ENCODE results near the gene C3. TPM values are rescaled to one million over a fixed set of nuclear protein-coding genes. Genes with fewer than 3 reads are reported as not detected.

C3 gene
- total and polyA plus RNA-seq, 2 of the 13 experiments (the other 11 are each of a cell fraction or from before 2014, with no cell fraction given): 1,455 to 6,272 TPM

DNA sequence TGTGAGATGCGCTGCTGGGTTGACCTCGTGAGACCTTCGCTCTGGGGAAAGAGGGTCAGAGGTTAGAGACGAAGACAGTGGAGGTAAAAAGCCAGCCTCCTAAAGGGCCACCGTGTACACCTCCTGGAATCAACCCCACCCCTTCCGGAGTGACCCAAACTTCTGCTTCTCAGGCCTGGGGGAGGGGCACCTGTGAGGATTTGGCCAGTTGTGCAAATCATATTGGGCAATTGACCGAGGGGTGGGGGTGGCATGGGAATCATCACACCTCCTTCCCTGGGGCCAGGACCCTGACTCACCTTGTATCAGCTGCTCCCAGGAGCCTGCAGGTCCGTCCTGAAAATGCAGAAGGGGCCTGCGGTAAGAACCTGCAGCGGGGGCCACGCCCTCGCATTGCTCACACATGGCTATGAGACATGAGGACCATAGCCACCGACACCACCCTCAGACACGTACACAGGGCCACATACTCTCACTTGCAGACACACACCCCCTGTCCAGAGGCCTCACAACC lies 53.3 kb downstream of the C3 start:
- TF ChIP-seq CEBPB (IDR thresholded peaks at IDR 0.05; ENCODE audit: borderline replicate concordance, low read depth, low read length) (peak; percentile 23; the same call in 1 of the 2 replicates), AGO2 (optimal IDR thresholded peaks at IDR 0.05; ENCODE audit: low read depth, low read length) (peak; percentile 47), ZNF83 (CRISPR knock-in tag; IDR thresholded peaks at IDR 0.05; ENCODE audit: borderline replicate concordance) (no peak), AGO1 (IDR thresholded peaks at IDR 0.05; ENCODE audit: low read depth, low read length, poor library complexity, severe bottlenecking) (peak; percentile 83), XBP1 (CRISPR knock-in tag; IDR thresholded peaks at IDR 0.05) (no peak)
- no TSS peak for BruUV-seq (replicated peaks)
- CTCF ChIA-PET (ENCODE audit: low intra/inter-chr PET ratio, low total read pairs): no interaction called here
- ATAC-seq (peak; percentile 2; the same call in 1 of the 3 replicates), DNase-seq (ENCODE audit: low spot score) (no peak), FAIRE-seq (no peak)
- Histone ChIP-seq H3K9ac (ENCODE audit: insufficient read depth, low read depth, low read length) (no peak overlapping the region), H3K4me2 (ENCODE audit: low read depth, low read length) (no peak overlapping the region), H3K36me3 (replicated peaks in 1 of 2; ENCODE audit: control insufficient read depth in 1 of 2, insufficient read depth in 2 of 2, low read length in 2 of 2) (no peaks in the 10 kb centered on the region), H3K27ac (ENCODE audit: extremely low read length, insufficient read depth, low read length) (no peak overlapping the region), H3K4me1 (ENCODE audit: insufficient read depth, low read length) (no peaks in the 10 kb centered on the region), H3K4me3 (replicated peaks in 1 of 3; ENCODE audit: insufficient read depth in 1 of 3, low read depth in 2 of 3, low read length in 3 of 3) (no peak overlapping the region), H4K20me1 (ENCODE audit: insufficient read depth, low read length) (peaks cover 2% of the 10 kb centered on the region; the same call in 1 of the 2 replicates), H3K9me3 (ENCODE audit: low read length) (no peaks in the 10 kb centered on the region), H3K79me2 (ENCODE audit: insufficient read depth, low read length) (no peaks in the 10 kb centered on the region), H2AFZ (ENCODE audit: low read length) (no peak overlapping the region), H3K27me3 (ENCODE audit: control insufficient read depth in 1 of 2, insufficient read depth in 2 of 2, low read length in 2 of 2) (no peaks in the 10 kb centered on the region; a peak in 2 of 5 replicates)
- POLR2A ChIA-PET: no interaction called here
- in situ Hi-C loops (cut with HindIII; ENCODE audit: extremely low pct_ligation_motif_present, low pct_unique_long_range_greater_than_20kb): no loop called here
- 57% methylated on average over 13 of the region's 14 CpGs for WGBS (ENCODE audit: low lambda C conversion rate)
- intact Hi-C loops (cut with micrococcal nuclease; ENCODE audit: unreplicated experiment): no loop called here

DNA sequence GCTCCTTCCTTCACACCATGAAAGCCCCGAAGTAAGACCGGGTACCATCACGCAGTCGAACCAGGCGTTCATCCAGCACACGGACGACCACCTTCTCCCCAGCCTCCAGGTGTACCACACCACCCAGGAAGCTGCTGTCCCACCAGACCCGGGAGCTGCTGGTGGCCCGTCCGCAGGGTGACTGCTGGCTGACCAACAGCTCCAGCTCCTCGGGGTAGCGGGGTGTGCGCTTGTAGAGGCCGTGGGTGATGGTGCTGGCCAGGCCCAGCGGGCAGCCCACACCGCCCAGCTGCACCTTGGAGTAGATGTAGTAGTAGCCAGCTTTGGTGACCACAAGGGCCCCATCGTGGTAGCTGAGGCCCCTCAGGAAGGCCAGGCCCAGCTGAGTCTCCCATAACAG lies 55.5 kb downstream of the C3 start:
- in situ Hi-C loops (cut with HindIII; ENCODE audit: extremely low pct_ligation_motif_present, low pct_unique_long_range_greater_than_20kb) (no loop called here), intact Hi-C loops (cut with micrococcal nuclease; ENCODE audit: unreplicated experiment) (no loop called here)
- FAIRE-seq (no peak), ATAC-seq (peak; percentile 2; the same call in 2 of the 3 replicates), DNase-seq (ENCODE audit: low spot score) (no peak)
- Histone ChIP-seq H4K20me1 (ENCODE audit: insufficient read depth, low read length) (no peaks in the 10 kb centered on the region), H3K4me3 (replicated peaks in 1 of 3; ENCODE audit: insufficient read depth in 1 of 3, low read depth in 2 of 3, low read length in 3 of 3) (no peak overlapping the region), H3K4me2 (ENCODE audit: low read depth, low read length) (no peak overlapping the region), H2AFZ (ENCODE audit: low read length) (no peak overlapping the region), H3K9me3 (ENCODE audit: low read length) (no peaks in the 10 kb centered on the region), H3K27me3 (ENCODE audit: control insufficient read depth in 1 of 2, insufficient read depth in 2 of 2, low read length in 2 of 2) (peaks cover 0 to 13% of the 10 kb centered on the region in 2 experiments; a peak in 4 of 5 replicates), H3K27ac (ENCODE audit: extremely low read length, insufficient read depth, low read length) (no peak overlapping the region), H3K36me3 (replicated peaks in 1 of 2; ENCODE audit: control insufficient read depth in 1 of 2, insufficient read depth in 2 of 2, low read length in 2 of 2) (no peaks in the 10 kb centered on the region), H3K79me2 (ENCODE audit: insufficient read depth, low read length) (no peaks in the 10 kb centered on the region), H3K9ac (ENCODE audit: insufficient read depth, low read depth, low read length) (no peak overlapping the region), H3K4me1 (ENCODE audit: insufficient read depth, low read length) (no peaks in the 10 kb centered on the region)
- TF ChIP-seq ZNF567 (CRISPR knock-in tag; IDR thresholded peaks at IDR 0.05; ENCODE audit: borderline replicate concordance) (no peak), AGO2 (optimal IDR thresholded peaks at IDR 0.05; ENCODE audit: low read depth, low read length) (peak; percentile 40)
- BruUV-seq (replicated peaks): no TSS peak
- ChIA-PET POLR2A (no interaction called here), CTCF (ENCODE audit: low intra/inter-chr PET ratio, low total read pairs) (no interaction called here)
- 94% methylated on average over 7 of the region's 17 CpGs for WGBS (ENCODE audit: low lambda C conversion rate)
